Uterus (tissue), 4 donors: ENCODE results near the gene RAB10. TPM values are rescaled to one million over a fixed set of nuclear protein-coding genes. Genes with fewer than 3 reads are reported as not detected.

Experiments used
- DNase-seq, 2 donors: peaks; one replicate each; pipeline ENCODE4 v3.0.0-alpha.2; 2019 to 2020
- H3K27ac ChIP-seq, 2 donors: fragments of 200-600 bp; sonication (generic); 1 replicate in 1 of 2; 2 replicates in 1 of 2; pipeline ENCODE4 v1.5.1; 2016 to 2018
- H3K27me3 ChIP-seq, 2 donors: fragments of 200-600 bp; sonication (generic); one replicate each; pipeline ENCODE4 v1.5.1; 2018 to 2019; ENCODE audit warnings: control low read depth in 1 of 2
- H3K36me3 ChIP-seq, 2 donors: fragments of 200-600 bp; sonication (generic); one replicate each; pipeline ENCODE4 v1.5.1; 2019; ENCODE audit warnings: control low read depth in 1 of 2
- H3K4me1 ChIP-seq, 2 donors: fragments of 200-600 bp; sonication (generic); one replicate each; pipeline ENCODE4 v1.5.1; 2018 to 2019; ENCODE audit warnings: control low read depth in 1 of 2
- H3K4me3 ChIP-seq, 2 donors: fragments of 200-600 bp; sonication (generic); 1 replicate in 1 of 2; 2 replicates in 1 of 2; pipeline ENCODE4 v1.5.1; 2018 to 2019; ENCODE audit warnings: mild to moderate bottlenecking in 1 of 2
- H3K9me3 ChIP-seq, 2 donors: fragments of 200-600 bp; sonication (generic); one replicate each; pipeline ENCODE4 v1.5.1; 2019; ENCODE audit warnings: control low read depth in 1 of 2
- CTCF ChIP-seq, 4 experiments: fragments of 200-600 bp in 2 of 4; fragments of 450-650 bp in 2 of 4; sonication (generic) in 2 of 4; IDR thresholded peaks; one replicate each; pipeline ENCODE4 v1.5.1; 2016 to 2019; ENCODE audit warnings: antibody characterized with exemption in 4 of 4, mild to moderate bottlenecking in 2 of 4, moderate library complexity in 1 of 4
- POLR2A ChIP-seq, 2 donors: fragments of 450-650 bp; IDR thresholded peaks; one replicate each; pipeline ENCODE4 v1.6.1; 2016; ENCODE audit warnings: antibody characterized with exemption in 2 of 2, mild to moderate bottlenecking in 1 of 2, moderate library complexity in 1 of 2
- intact Hi-C: fragments of 100-400 bp; cut with DNase I; formaldehyde crosslinking; loops from one replicate; pipeline ENCODE4 v1.15.1; 2023; ENCODE audit warnings: low total_unique reads
- total RNA-seq, 4 donors: library from RNA; depleted of rRNA in 3 of 4; stranded (reverse); fragments of >200 nt in 3 of 4; gene quantifications; one replicate each; pipeline versions ENCODE4 v1.1.0 to v1.2.4, GENCODE V29; 2014 to 2023
- donor health status: DM: yes; HTN: yes; CAD: no.

RAB10 gene
- total RNA-seq, 4 donors from 2014 or later: 45.9 to 219 (median 97.1) TPM

DNA sequence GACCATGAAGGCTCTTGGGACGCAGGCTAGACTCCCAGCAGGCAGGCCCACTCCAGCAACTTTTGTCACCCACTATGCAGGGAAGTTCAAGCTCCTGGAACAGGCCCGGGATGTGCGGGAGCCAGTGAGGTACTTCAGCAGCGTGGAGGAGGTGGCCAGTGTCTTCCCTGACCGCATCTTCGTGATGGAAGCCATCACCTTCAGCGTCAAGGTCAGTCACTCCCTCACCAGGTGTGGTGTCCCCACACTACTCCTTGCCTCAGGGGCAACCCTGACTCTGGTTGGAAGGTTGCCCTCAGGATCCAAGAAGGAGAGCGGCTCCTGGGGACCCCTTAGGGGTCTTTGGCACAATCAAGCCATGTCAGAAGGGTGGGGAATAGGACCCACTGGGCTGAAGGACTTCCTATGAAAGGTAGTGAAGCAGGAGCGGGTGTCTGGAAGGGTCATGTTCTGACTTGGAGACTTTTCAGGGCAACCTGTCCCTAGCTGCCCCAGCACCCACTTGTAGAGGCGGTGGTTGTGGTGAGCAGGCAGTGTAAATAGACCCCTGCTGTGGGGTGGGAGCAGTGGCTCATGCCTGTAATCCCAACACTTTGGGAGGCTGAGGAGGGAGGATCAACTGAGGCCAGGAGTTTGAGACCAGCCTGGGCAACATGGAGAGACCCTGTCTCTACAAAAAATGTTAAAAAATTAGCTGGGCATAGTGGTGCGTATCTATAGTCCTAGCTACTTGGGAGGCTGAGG is 149.2 kb downstream of the RAB10 start:
- intact Hi-C loops: loop anchor here (10.0 kb wide), 1 partner anchor 198 kb away; the partner anchor contains the start of gene KIF3C
- no peak overlapping the region for H3K27ac ChIP-seq

GRCh38 chr2:26184121-26184520 is 150.2 kb downstream of the RAB10 start:
- Histone ChIP-seq H3K27me3 (no peaks in the 10 kb centered on the region), H3K27ac (peak overlapping the region; percentile 57 to 64), H3K9me3 (no peaks in the 10 kb centered on the region), H3K36me3 (no peaks in the 10 kb centered on the region), H3K4me3 (peak overlapping the region; percentile 36 to 56), H3K4me1 (no peaks in the 10 kb centered on the region)
- TF ChIP-seq POLR2A (IDR thresholded peaks at IDR 0.05) (no peak), CTCF (IDR thresholded peaks at IDR 0.05) (no peak)
- no peak for DNase-seq
- intact Hi-C loops: loop anchor here (10.0 kb wide), 1 partner anchor 199 kb away; the partner anchor contains the start of gene KIF3C

More for the DNA sequence above, 149.2 kb downstream of the RAB10 start:
- Histone ChIP-seq H3K4me3 (no peak overlapping the region), H3K36me3 (no peaks in the 10 kb centered on the region), H3K27me3 (no peaks in the 10 kb centered on the region), H3K4me1 (no peaks in the 10 kb centered on the region), H3K9me3 (no peaks in the 10 kb centered on the region)
- DNase-seq: no peak
- no peak for TF ChIP-seq CTCF (IDR thresholded peaks at IDR 0.05)
- TF ChIP-seq POLR2A (IDR thresholded peaks at IDR 0.05): no peak

DNA sequence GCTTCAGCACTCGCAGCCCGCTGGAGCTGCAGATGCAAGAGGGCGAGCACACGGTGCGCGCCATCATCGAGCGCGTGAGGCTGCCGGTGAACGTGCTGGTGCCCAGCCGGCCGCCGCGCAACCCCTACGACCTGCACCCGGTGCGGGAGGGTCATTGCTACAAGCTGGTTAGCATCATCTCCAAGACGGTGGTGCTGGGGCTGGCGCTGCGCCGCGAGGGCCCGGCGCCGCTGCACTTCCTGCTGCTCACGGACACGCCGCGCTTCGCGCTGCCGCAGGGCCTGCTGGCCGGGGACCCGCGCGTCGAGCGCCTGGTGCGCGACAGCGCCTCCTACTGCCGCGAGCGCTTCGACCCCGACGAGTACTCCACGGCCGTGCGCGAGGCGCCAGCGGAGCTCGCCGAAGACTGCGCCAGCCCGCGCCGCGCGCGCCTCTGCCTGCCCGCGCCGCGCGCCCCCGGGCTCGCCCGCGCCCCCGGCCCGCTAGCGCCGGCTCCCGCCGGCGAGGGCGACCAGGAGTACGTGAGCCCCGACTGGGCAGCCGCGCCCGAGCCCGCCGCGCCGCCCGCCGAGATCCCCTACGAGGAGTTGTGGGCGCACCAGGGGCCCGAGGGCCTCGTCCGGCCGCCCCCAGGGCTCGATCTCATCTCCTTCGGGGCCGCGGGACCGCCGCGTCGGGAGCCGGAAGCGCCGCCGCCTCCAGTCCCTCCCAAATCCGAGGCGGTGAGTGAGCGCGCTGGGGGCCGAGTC is 150.8 kb downstream of the RAB10 start:
- Histone ChIP-seq H3K9me3 (no peaks in the 10 kb centered on the region), H3K4me3 (peak overlapping the region; percentile 43 to 56), H3K36me3 (no peaks in the 10 kb centered on the region), H3K4me1 (no peaks in the 10 kb centered on the region), H3K27ac (peak overlapping the region; percentile 64 to 78), H3K27me3 (no peaks in the 10 kb centered on the region)
- peak; percentile 77 to 90 for DNase-seq
- intact Hi-C loops: loop anchor here (10.0 kb wide), 1 partner anchor 200 kb away; the partner anchor contains the start of gene KIF3C
- TF ChIP-seq POLR2A (IDR thresholded peaks at IDR 0.05) (peak in 1 of 2 donors; percentile 20), CTCF (IDR thresholded peaks at IDR 0.05) (peak; percentile 24 to 91 (median 79))

- intact Hi-C loops: loop anchor here (10.0 kb wide), 1 partner anchor 201 kb away; the partner anchor contains the start of gene KIF3C
- H3K4me1 ChIP-seq: no peaks in the 10 kb centered on the region
- H3K4me3 ChIP-seq: peak overlapping the region; percentile 43 to 56
- H3K27me3 ChIP-seq: no peaks in the 10 kb centered on the region
- no peak for DNase-seq
- TF ChIP-seq CTCF (IDR thresholded peaks at IDR 0.05) (no peak), POLR2A (IDR thresholded peaks at IDR 0.05) (no peak)
- peak overlapping the region; percentile 64 to 78 for H3K27ac ChIP-seq
- no peaks in the 10 kb centered on the region for H3K9me3 ChIP-seq
- H3K36me3 ChIP-seq: no peaks in the 10 kb centered on the region
These were observed 151.5 kb downstream of the RAB10 start for GRCh38 chr2:26185304-26185928.
